Stimulated activated CD4-positive, alpha-beta T cell treated with anti-CD3 and anti-CD28 coated beads, Interleukin-4, amount 100 ng/mL, for 4 hours (primary cell): ENCODE data around the gene DBN1.
A peak's percentile ranks its signal among the peaks of the same experiment; 100 is the strongest.

Experiments used
- DNase-seq, 2 experiments: peaks; one replicate each; pipeline ENCODE4 v3.0.0-alpha.2; 2020

Gene DBN1

GRCh38 chr5:177473443-177474001 is at the start of gene DBN1:
DBN1 (minus strand) TSS chr5:177473634; CDS start chr5:177473521, 113 bp downstream.
- DNase-seq, result no peak

GRCh38 chr5:177520916-177521513 is 47.6 kb upstream of the DBN1 start:
- no peak for DNase-seq

GRCh38 chr5:177520271-177520670 is 46.8 kb upstream of the DBN1 start:
- no peak for DNase-seq

- no peak for DNase-seq
Observed at GRCh38 chr5:177519463-177520235, 46.2 kb upstream of the DBN1 start.

GRCh38 chr5:177516601-177517568 is 43.5 kb upstream of the DBN1 start, which contains the start of gene DDX41:
DDX41 (minus strand) TSS chr5:177516961; CDS start chr5:177516945, 16 bp downstream.
- peak; percentile 93 to 95 for DNase-seq

- no peak for DNase-seq
Observed at GRCh38 chr5:177515580-177515979, 42.1 kb upstream of the DBN1 start.

GRCh38 chr5:177514541-177514940 is 41.1 kb upstream of the DBN1 start:
- no peak for DNase-seq

GRCh38 chr5:177513500-177513899 is 40.1 kb upstream of the DBN1 start:
- DNase-seq, result no peak

- DNase-seq, result no peak
Observed at GRCh38 chr5:177512736-177513380, 39.4 kb upstream of the DBN1 start.

- no peak for DNase-seq
Observed at GRCh38 chr5:177511796-177512675, 38.6 kb upstream of the DBN1 start.

- DNase-seq, result no peak
Observed at GRCh38 chr5:177511181-177511580, 37.7 kb upstream of the DBN1 start.

- DNase-seq, result no peak
Observed at GRCh38 chr5:177510567-177511053, 37.2 kb upstream of the DBN1 start.

- no peak for DNase-seq
Observed at GRCh38 chr5:177509991-177510566, 36.6 kb upstream of the DBN1 start.

- no peak for DNase-seq
Observed at GRCh38 chr5:177509381-177509951, 36.0 kb upstream of the DBN1 start, which contains the start of gene DOK3. DOK3 (minus strand) TSS chr5:177509826; CDS start chr5:177509540, 286 bp downstream.

GRCh38 chr5:177508837-177509236 is 35.4 kb upstream of the DBN1 start:
- DNase-seq, result no peak

GRCh38 chr5:177508221-177508611 is 34.8 kb upstream of the DBN1 start:
- no peak for DNase-seq

GRCh38 chr5:177507596-177508220 is 34.3 kb upstream of the DBN1 start:
- no peak for DNase-seq

- no peak for DNase-seq
Observed at GRCh38 chr5:177507165-177507564, 33.7 kb upstream of the DBN1 start.

GRCh38 chr5:177505075-177505474 is 31.6 kb upstream of the DBN1 start:
- no peak for DNase-seq
